HG03575 (cell line): ENCODE results near the gene FBXO7.
"Not testable (repeated sequence)": the region's sequence is repeated elsewhere in the genome, so short reads cannot be mapped to it uniquely, and the experiment has no call there.

ENCODE experiments used
- ATAC-seq: cut with Tn5 transposase; IDR thresholded peaks from one replicate; pipeline ENCODE4 v1.9.1; 2021; ENCODE audit not compliant: unreplicated experiment, insufficient number of reproducible peaks, low FRiP score; ENCODE audit errors: extremely low read depth

Gene FBXO7

DNA sequence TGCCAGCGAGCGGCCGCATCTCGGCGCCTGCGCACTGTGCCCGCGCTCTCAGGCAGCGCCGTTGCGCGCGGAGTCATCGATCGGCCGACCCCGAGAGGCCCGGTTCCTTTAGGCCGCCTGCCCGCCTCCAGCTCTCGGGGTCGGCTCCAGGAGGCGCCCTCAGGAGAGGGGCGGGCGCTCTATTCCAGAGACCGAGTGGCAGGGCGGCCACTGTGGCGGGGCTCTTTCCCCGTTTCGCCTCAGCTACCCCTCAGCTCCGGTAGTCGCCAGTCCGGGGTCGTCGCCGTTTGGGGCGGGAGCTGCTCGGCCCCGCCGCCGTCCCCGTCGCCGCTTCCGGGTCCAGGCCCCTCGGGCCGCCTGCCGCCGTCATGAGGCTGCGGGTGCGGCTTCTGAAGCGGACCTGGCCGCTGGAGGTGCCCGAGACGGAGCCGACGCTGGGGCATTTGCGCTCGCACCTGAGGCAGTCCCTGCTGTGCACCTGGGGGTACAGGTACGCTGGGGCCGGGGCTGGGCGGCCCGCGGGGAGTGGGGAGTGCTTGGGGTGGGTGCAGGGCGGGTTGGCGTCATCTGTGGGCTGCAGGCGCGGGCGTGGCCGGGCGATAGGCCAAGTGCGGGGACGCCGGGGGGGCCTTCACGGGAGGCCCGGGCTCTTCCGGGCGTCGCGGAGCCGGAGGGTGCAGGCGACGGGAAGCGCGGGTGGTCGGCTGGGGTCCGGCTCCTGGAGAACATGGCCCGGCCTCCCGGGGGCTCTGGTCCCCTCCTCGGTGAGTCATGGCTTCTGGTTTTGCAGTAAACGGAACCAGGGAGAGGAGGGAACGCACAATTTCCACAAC is at the start of gene FBXO7:
Gene FBXO7 (plus strand): TSS at position 177 of the 833 bp plus-strand sequence. CDS start 192 bp downstream, at position 369.
- ATAC-seq: no peak

DNA sequence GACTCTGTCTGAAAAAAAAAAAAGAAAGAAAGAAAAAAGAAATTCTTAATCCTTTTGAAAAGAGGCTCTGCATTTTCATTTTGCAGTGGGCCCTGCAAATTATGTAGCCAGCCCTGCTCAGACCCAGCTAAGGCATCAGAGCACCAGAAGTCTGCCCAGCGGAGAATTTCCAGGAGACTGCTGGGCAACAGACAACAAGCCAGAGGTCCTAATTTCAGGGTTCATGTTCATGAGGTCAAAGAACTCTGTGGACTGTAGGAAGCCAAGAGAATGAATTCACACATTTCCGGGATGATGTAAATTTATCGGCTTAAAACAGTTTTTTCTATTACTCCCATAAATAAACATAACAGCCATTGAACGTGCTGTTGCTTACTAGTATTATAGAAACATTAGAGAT is 47.7 kb upstream of the FBXO7 start:
- ATAC-seq: no peak

GRCh38 chr22:32430352-32430751 is 44.3 kb upstream of the FBXO7 start:
- no peak for ATAC-seq

GRCh38 chr22:32444068-32444467 is 30.5 kb upstream of the FBXO7 start:
- ATAC-seq: no peak

DNA sequence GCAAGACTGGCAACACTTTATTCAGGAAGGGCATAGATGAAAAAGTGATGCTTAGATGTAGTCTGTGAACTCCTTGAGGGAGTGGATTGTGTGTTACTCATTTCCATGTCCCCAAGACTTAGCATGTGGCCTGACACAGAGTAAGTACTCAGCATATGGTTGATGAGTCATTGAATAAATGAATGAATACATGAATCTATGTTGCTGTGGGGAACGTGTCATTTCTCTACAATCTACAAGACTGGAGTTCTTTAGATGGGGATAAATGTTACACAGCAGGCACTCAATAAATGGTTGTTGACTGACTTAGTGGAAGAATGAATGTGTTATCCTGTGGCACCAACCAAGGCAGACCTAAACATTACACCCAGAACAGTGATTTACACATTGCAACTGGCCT is 28.3 kb upstream of the FBXO7 start:
- no peak for ATAC-seq

- ATAC-seq: no peak
Observed at GRCh38 chr22:32448980-32449379, 25.6 kb upstream of the FBXO7 start.

DNA sequence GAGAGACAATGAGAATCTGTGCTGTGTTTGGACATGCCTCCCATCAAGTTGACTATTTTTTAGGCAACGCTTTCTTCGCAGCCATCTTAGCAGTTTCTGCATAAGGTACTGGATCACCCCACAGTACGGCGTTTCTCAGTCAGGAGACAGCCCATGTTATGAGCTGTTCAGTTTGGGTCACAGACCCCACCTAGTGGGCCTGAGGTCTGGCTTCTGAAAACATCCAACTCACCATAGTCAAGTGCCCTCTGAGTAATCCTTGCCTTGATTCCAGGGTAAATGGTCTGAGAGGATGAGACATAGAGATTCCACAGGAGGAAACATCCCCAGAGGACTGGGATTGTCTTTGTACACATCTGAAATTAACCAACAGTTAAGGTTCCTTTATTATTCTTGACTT is 17.6 kb upstream of the FBXO7 start:
- no peak for ATAC-seq

- no peak for ATAC-seq
Observed at GRCh38 chr22:32462452-32462851, 12.2 kb upstream of the FBXO7 start.

GRCh38 chr22:32465661-32466060 is 8.9 kb upstream of the FBXO7 start:
- ATAC-seq: no peak

DNA sequence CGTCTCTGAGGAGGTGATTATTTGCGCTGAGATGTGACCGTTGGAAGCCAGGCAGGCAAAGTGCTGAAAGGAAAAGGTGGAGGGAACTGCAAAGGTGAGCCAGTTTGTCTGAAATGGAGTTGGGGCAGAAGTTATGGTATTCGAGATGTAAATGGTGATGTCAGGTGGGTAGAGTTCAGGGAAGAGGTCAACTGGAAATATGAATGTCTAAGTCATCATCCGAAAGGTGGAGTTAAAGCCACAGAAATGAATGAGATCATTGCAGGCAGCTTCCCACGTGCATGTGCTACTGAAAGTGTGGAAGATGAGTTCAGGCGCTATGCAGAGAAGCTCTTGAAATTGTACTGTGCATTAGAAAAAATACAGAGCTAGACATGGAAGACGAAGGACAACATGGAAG is 8.1 kb upstream of the FBXO7 start:
- ATAC-seq: no peak

- ATAC-seq: no peak
Observed at GRCh38 chr22:32469799-32470212, 4.8 kb upstream of the FBXO7 start.

DNA sequence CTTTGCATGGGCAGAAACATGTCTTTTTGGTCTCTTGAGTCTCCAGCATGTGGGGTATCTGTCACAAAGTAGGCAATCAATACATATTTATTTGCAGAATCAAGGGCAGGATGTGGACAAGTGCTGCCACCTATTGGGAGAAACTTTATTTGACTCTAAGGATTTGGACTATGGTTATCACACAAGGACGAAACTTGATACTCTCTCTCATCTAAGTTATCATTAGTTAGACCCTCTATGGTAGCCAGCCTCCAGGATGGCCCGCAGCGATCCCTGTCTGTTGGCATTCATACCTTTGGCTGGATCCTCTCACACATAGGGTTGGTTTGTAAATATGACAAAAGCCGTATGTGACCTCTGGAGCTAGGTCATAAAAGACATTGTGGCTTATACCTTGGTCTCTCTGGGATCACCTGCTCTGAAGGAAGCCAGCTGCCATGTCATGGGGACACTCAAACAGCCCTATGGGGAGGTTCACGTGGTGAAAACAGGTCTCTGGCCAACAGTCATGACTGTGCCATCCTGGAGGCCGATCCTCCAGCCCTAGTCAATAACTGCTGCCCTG is 1.1 kb upstream of the FBXO7 start:
- ATAC-seq: no peak

GRCh38 chr22:32475468-32476010 is 928 bp downstream of the FBXO7 start:
- ATAC-seq: no peak

DNA sequence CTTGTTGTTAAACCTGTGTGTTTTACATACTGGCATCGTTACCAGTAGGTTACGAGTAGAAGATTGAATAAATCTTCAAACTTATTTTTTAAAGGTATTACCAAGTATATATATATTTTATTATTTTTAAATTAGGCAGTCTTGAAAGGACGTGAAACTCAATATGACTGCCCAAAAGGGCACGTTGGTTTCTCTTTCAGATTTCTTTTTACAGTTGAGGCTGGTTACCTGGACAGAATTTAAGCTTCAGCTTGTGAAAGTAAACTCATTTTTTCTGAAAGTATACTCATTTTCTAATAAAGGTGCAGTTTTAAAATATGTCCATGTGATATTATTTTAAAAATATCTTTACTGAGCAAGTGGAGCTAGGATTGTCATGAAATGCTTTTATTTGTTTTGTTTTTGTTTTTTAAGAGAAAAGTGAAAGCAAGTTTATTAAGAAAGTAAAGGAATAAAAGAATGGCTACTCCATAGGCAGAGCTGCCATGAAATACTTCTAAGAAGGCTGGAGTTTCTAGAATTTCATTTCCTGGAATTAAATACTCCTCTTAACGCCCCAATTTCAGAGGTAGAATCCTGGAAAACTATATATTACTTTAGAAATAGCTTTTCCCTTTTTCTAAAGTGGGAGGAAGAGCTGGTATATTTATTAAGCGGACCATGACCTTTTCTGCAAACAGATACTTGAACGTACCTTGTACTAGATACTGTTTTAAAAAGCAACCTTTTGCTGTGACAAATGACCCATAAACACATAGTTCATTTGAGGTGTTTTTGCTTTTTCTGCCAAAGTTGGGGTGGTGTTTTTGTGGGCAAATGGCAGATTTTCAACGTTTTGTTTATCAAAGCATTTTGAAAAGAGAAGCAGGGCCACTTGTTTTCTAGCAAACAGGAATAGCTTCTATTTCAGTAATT is 1.9 kb downstream of the FBXO7 start:
- ATAC-seq: no peak

DNA sequence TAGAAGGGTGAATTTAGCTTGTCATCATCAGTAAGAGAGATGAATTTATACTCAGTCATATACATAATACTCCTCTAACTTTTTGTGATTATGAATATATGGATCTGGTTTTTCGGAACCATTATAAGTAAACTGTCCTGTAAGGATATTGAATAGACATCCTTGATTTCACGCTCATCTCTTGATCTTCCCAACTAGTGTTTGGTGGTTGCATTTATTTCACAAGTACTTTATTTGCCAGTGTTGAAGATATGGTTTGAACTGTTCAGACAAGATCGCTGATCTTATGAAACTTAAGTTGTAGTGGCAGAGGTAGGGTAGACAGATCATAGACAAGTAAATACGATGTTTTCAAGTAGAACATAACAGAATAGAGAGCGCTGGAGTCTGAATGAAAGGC is 3.0 kb downstream of the FBXO7 start:
- no peak for ATAC-seq

- not testable (repeated sequence) for ATAC-seq
Observed at GRCh38 chr22:32478552-32478951, 3.9 kb downstream of the FBXO7 start.

- ATAC-seq: no peak
Observed at GRCh38 chr22:32478994-32479393, 4.4 kb downstream of the FBXO7 start.

DNA sequence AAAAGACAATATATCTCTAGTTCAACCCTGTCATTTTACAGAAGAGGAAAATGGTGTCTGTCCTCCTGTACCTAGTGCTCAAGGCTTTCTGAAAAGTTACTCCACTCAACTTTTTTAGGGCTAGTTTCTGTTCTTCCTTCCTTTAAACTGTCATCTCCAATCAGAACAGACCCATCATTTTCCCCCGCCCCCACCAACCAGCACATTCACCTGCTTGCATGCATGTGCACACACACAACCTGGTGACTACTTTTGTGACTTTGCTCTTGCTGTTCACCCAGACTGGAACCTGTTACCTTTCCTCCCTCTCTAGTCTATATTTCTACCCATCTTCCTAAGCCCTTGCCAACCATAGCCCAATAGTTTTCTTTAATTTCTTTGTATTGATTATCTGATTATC is 5.6 kb downstream of the FBXO7 start:
- no peak for ATAC-seq

- no peak for ATAC-seq
Observed at GRCh38 chr22:32482708-32483107, 8.1 kb downstream of the FBXO7 start.
